K562 (cell line): ENCODE measurements around the gene BHLHE40. TPM values are rescaled to one million over a fixed set of nuclear protein-coding genes. Genes with fewer than 3 reads are reported as not detected.

Experiments
- ATAC-seq: fragments of 200-7000 bp; cut with Tn5 transposase; 3 replicates; pipeline ENCODE4 v1.9.1; 2020; ENCODE audit warnings: moderate library complexity
- BruUV-seq: library from RNA; stranded (reverse); fragments of 400-500 nt; replicated peaks from 2 replicates; lab custom pipeline; 2021; lab: Mats Ljungman, UMichigan
- CTCF ChIA-PET: fragments of 300-600 bp; formaldehyde crosslinking; extraction: SDS; loops from one replicate; lab custom pipeline; 2021; ENCODE audit warnings: low intra/inter-chr PET ratio; lab: Yijun Ruan, JAX
- POLR2A ChIA-PET: fragments of 300-600, 350-650 bp; sonication (Branson Sonifier 250); formaldehyde crosslinking; extraction: SDS; loops from one replicate; lab custom pipeline; 2021; ENCODE audit warnings: antibody characterized with exemption, inconsistent platforms; lab: Yijun Ruan, JAX
- DNase-seq, 4 experiments: peaks; one replicate each; pipeline versions ENCODE4 v3.0.0 to v3.0.0-alpha.2; 2011 to 2018; ENCODE audit warnings: low spot score in 3 of 4, mixed read lengths in 3 of 4; ENCODE audit errors: extremely low read depth in 1 of 4
- FAIRE-seq: peaks from 2 replicates; lab custom pipeline; 2011; peaks lifted over from hg19 to GRCh38; lab: Jason Lieb, UNC
- H2AFZ ChIP-seq: 2 replicates; pipeline ENCODE4 v1.6.0; 2011; ENCODE audit warnings: low read depth, low read length, control low read depth, inconsistent platforms
- H3K27ac ChIP-seq: fragments of 200-600 bp; 3 replicates; pipeline ENCODE4 v1.8.0; 2011; ENCODE audit warnings: low read depth, mild to moderate bottlenecking, control low read depth, inconsistent platforms, low read length, moderate library complexity, mixed read lengths; ENCODE audit errors: extremely low read depth
- H3K27me3 ChIP-seq, 2 experiments: fragments of 300-600 bp in 1 of 2; 2 replicates in 1 of 2; 3 replicates in 1 of 2; pipeline versions ENCODE4 v1.6.0 to v1.8.0; 2011; ENCODE audit warnings: inconsistent platforms in 2 of 2, low read length in 2 of 2, mild to moderate bottlenecking in 1 of 2, mixed read lengths in 1 of 2, moderate library complexity in 1 of 2; ENCODE audit not compliant: control insufficient read depth in 2 of 2, insufficient read depth in 2 of 2
- H3K36me3 ChIP-seq: fragments of 300-600 bp; 3 replicates; pipeline ENCODE4 v1.8.0; 2011; ENCODE audit warnings: mild to moderate bottlenecking, low read length, inconsistent platforms; ENCODE audit not compliant: control insufficient read depth, insufficient read depth
- H3K4me1 ChIP-seq, 2 experiments: fragments of 200-600 bp in 1 of 2; replicated peaks in 1 of 2; 2 replicates in 1 of 2; 3 replicates in 1 of 2; pipeline versions ENCODE4 v1.5.1 to v1.8.0; 2011; ENCODE audit warnings: inconsistent platforms in 2 of 2, low read length in 2 of 2, mild to moderate bottlenecking in 1 of 2, mixed read lengths in 1 of 2, moderate library complexity in 1 of 2; ENCODE audit not compliant: control insufficient read depth in 2 of 2, insufficient read depth in 2 of 2
- H3K4me2 ChIP-seq: 2 replicates; pipeline ENCODE4 v1.6.1; 2011; ENCODE audit warnings: low read length, control low read depth, inconsistent platforms, mixed read lengths; ENCODE audit not compliant: insufficient read depth
- H3K4me3 ChIP-seq: fragments of 200-600 bp; sonication (generic), shearing (Covaris generic); 2 replicates; pipeline ENCODE4 v1.5.1; 2016; ENCODE audit warnings: control low read depth, inconsistent platforms
- H3K79me2 ChIP-seq: fragments of 200-600 bp; 3 replicates; pipeline ENCODE4 v1.8.0; 2011; ENCODE audit warnings: low read length, inconsistent platforms; ENCODE audit not compliant: control insufficient read depth, insufficient read depth
- H3K9ac ChIP-seq, 2 experiments: 2 replicates each; pipeline versions ENCODE4 v1.6.0 to v1.6.1; 2011; ENCODE audit warnings: low read depth in 2 of 2, low read length in 2 of 2, control low read depth in 1 of 2, inconsistent platforms in 1 of 2, mild to moderate bottlenecking in 1 of 2, mixed read lengths in 1 of 2; ENCODE audit not compliant: insufficient read depth in 1 of 2
- H3K9me1 ChIP-seq: one replicate; pipeline ENCODE4 v1.6.0; 2011; ENCODE audit warnings: inconsistent platforms, mild to moderate bottlenecking, low read length, moderate library complexity; ENCODE audit not compliant: control insufficient read depth, insufficient read depth
- H3K9me3 ChIP-seq: replicated peaks from 2 replicates; pipeline ENCODE4 v1.5.1; 2011; ENCODE audit warnings: low read depth, low read length, inconsistent platforms; ENCODE audit not compliant: control insufficient read depth, insufficient read depth
- H4K20me1 ChIP-seq: replicated peaks from 2 replicates; pipeline ENCODE4 v1.6.1; 2011; ENCODE audit warnings: low read length, inconsistent platforms, mixed read lengths; ENCODE audit not compliant: control insufficient read depth, insufficient read depth
- ADNP ChIP-seq: fragments of 200-800 bp; sonication (Bioruptor generic); IDR thresholded peaks from 2 replicates; pipeline ENCODE4 v1.6.1; 2016; ENCODE audit warnings: missing genetic modification characterization, missing compliant biosample characterization
- BCOR ChIP-seq: fragments of 450-650 bp; IDR thresholded peaks from 2 replicates; pipeline ENCODE4 v1.6.1; 2016
- ESRRA ChIP-seq: fragments of 450-650 bp; IDR thresholded peaks from 2 replicates; pipeline ENCODE4 v1.6.1; 2014; ENCODE audit warnings: low read depth, mild to moderate bottlenecking, moderate library complexity, borderline replicate concordance
- GATA2 ChIP-seq: sonication (generic); formaldehyde crosslinking; IDR thresholded peaks from 2 replicates; pipeline ENCODE4 v1.4.0; 2020; ENCODE audit warnings: mild to moderate bottlenecking, missing genetic modification reagents
- KAT7 ChIP-seq: sonication (generic); formaldehyde crosslinking; IDR thresholded peaks from 2 replicates; pipeline ENCODE4 v1.8.0; 2022; ENCODE audit warnings: missing genetic modification reagents, mild to moderate bottlenecking, borderline replicate concordance
- MYNN ChIP-seq, 2 experiments: sonication (generic); formaldehyde crosslinking in 1 of 2; IDR thresholded peaks; 2 replicates each; pipeline versions ENCODE4 v1.5.0 to v1.6.1; 2016 to 2020; ENCODE audit warnings: antibody characterized with exemption in 1 of 2, missing genetic modification reagents in 1 of 2
- NFE2 ChIP-seq: IDR thresholded peaks from 2 replicates; pipeline ENCODE4 v1.6.1; 2014; ENCODE audit warnings: antibody characterized with exemption, low read depth
- PTRF ChIP-seq: fragments of 450-650 bp; IDR thresholded peaks from 2 replicates; pipeline ENCODE4 v1.6.1; 2016; ENCODE audit warnings: mild to moderate bottlenecking, missing genetic modification characterization, missing compliant biosample characterization
- RBM25 ChIP-seq: fragments of 200-400 bp; formaldehyde crosslinking; IDR thresholded peaks from 2 replicates; pipeline ENCODE4 v1.6.1; 2018; ENCODE audit warnings: low read length, low read depth, moderate library complexity; ENCODE audit not compliant: severe bottlenecking
- RHOXF2B ChIP-seq: fragments of 250-450 bp; sonication (Bioruptor Pico); conservative IDR thresholded peaks from 2 replicates; pipeline ENCODE4 v1.5.1; 2021
- SMARCA5 ChIP-seq: fragments of 450-650 bp; IDR thresholded peaks from 2 replicates; pipeline ENCODE4 v1.6.1; 2016
- ZBTB17 ChIP-seq: fragments of 450-650 bp; formaldehyde crosslinking; IDR thresholded peaks from 2 replicates; pipeline ENCODE4 v1.4.0; 2020; ENCODE audit warnings: mild to moderate bottlenecking
- ZBTB7A ChIP-seq: IDR thresholded peaks from 2 replicates; pipeline ENCODE4 v1.6.1; 2011; ENCODE audit warnings: low read depth, mild to moderate bottlenecking, low read length, moderate library complexity, borderline replicate concordance; ENCODE audit not compliant: control insufficient read depth
- ZNF24 ChIP-seq: fragments of 450-650 bp; IDR thresholded peaks from 2 replicates; pipeline ENCODE4 v1.6.1; 2016
- ZNF253 ChIP-seq: fragments of 250-450 bp; sonication (Bioruptor Pico); conservative IDR thresholded peaks from 2 replicates; pipeline ENCODE4 v1.6.1; 2021; ENCODE audit warnings: mild to moderate bottlenecking
- WGBS: fragments of 100-300 bp; shearing (Covaris generic); methylation state at CpG from one replicate; pipeline ENCODE4 v1.1.6; 2016; ENCODE audit warnings: low coverage, mixed read lengths; ENCODE audit not compliant: insufficient coverage; ENCODE audit errors: missing lambda C conversion rate; 5-methylcytosine and 5-hydroxymethylcytosine counted together
- in situ Hi-C: fragments of 300-500 bp; cut with MboI; formaldehyde crosslinking; loops from 4 replicates; pipeline ENCODE4 v1.15.0; 2018; ENCODE audit warnings: inconsistent platforms, mixed read lengths
- intact Hi-C: fragments of 100-400 bp; cut with micrococcal nuclease; formaldehyde crosslinking; loops from 2 replicates; pipeline ENCODE4 v1.14.2; 2022
- polyA plus RNA-seq, 8 experiments: library from polyadenylated mRNA; depleted of rRNA in 4 of 8; stranded (reverse) in 5 of 8; unstranded in 3 of 8; fragments of >200 nt; fragmentation: Nextera tagmentation in 2 of 8; fragmentation: Illumina TruSeq in 1 of 8; extraction: Ambion mirVana in 2 of 8; extraction: Trizol in 1 of 8; gene quantifications; 2 replicates each; pipeline versions ENCODE4 v1.2.1 to v1.2.3, GENCODE V29; 2011 to 2014; ENCODE audit warnings: inconsistent platforms in 1 of 8, missing spikeins in 1 of 8
- total RNA-seq, 7 experiments: library from RNA; depleted of rRNA in 6 of 7; stranded (reverse); fragments of >200 nt in 6 of 7; fragmentation: Illumina TruSeq in 2 of 7; extraction: Trizol in 2 of 7; gene quantifications; 2 replicates each; pipeline versions ENCODE4 v1.2.1 to v1.2.3, GENCODE V29; 2011 to 2021; ENCODE audit warnings: low replicate concordance in 1 of 7
- TF ChIP-seq, protein P1 (sequence below): fragments of 250-450 bp; sonication (Bioruptor Pico); IDR thresholded peaks from 2 replicates; pipeline ENCODE4 v1.6.1; 2021; ENCODE audit warnings: mild to moderate bottlenecking
- TF ChIP-seq, protein P2 (sequence below): sonication (generic); formaldehyde crosslinking; IDR thresholded peaks from 2 replicates; pipeline ENCODE4 v1.8.1; 2023; ENCODE audit warnings: missing genetic modification reagents, mild to moderate bottlenecking, borderline replicate concordance

BHLHE40 gene
- total and polyA plus RNA-seq, 9 of the 15 experiments (the other 6 are each of a cell fraction or from before 2014, with no cell fraction given), result 12.0 to 83.9 (median 31.4) TPM

DNA sequence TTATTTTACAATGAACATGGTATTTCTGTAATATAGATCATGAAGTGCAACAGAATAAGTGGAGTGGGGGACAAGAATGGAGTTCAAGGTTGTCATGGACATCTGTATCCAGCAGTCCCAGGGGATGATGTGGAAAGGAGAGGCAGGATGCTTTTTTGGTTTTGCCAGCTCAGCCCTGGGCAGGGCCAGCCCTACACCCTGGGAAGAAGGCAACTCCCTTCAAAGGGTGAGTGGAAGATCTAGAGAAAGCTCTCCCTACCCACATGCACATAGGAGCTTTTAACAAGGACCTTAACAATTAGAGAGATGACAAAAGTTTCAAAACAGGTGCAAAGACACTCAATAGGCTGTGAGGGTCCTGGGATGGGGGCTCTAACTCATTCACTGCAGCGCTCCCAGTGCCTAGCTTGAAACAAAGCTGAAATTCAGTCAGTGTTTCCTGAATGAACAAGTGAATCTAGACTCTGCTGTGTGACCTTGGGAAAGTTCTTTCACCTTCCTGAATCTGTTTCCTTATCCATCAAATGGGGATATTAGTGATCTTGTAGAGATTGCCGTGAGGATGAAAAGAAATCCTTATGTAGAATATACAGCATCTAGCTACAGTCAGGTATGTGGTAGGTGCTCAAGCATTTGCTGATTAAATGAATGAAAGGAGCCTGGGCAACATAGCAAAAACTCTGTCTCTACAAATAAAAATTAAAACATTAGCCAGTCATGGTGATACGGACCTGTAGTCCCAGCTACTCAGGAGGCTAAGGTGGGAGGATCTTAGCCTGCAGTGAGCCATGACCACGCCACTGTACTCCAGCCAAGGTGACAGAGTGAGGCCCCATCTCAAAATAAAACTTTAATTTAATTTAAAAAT, 14.3 kb downstream of the BHLHE40 start:
- no peaks in the 10 kb centered on the region for H3K9me1 ChIP-seq
- H3K27me3 ChIP-seq, result no peaks in the 10 kb centered on the region
- in situ Hi-C loops, result no loop called here
- H3K9me3 ChIP-seq, result no peaks in the 10 kb centered on the region
- intact Hi-C loops, result no loop called here
- POLR2A ChIA-PET, result interaction anchor here (0.6 to 6.4 kb wide), 6 partner anchors 9 to 88 kb away, joined by 3 to 85 read pairs (median 6); no protein-coding TSS in a partner anchor
- H3K4me2 ChIP-seq, result no peak overlapping the region
- FAIRE-seq (no peak), ATAC-seq (no peak), DNase-seq (peak in 1 of 4 experiments; percentile 42)
- H3K4me1 ChIP-seq, result peaks cover 42 to 63% of the 10 kb centered on the region in 2 experiments
- peak overlapping the region; percentile 18 for H2AFZ ChIP-seq
- H3K9ac ChIP-seq, result no peak overlapping the region; a peak in 1 of 4 replicates
- CTCF ChIA-PET, result no interaction called here
- 67% methylated on average over 4 of the region's 4 CpGs for WGBS
- BruUV-seq, result no TSS peak
- H3K4me3 ChIP-seq, result no peak overlapping the region
- H3K79me2 ChIP-seq, result no peaks in the 10 kb centered on the region
- H3K36me3 ChIP-seq, result no peaks in the 10 kb centered on the region
- peak overlapping the region; percentile 15; the same call in 2 of the 3 replicates for H3K27ac ChIP-seq
- H4K20me1 ChIP-seq, result no peaks in the 10 kb centered on the region
- no peak for TF ChIP-seq MYNN (IDR thresholded peaks at IDR 0.05)
- no peak for TF ChIP-seq MYNN (CRISPR knock-in tag; IDR thresholded peaks at IDR 0.05)
- 0 out of 2 replicates have a peak, but pooled peaks have one; percentile 14 for TF ChIP-seq KAT7 (CRISPR knock-in tag)
- 0 out of 2 replicates have a peak, but pooled peaks have one; percentile 24 for TF ChIP-seq RHOXF2B
- peak; percentile 75; the same call in 1 of the 2 replicates for TF ChIP-seq ESRRA
- 0 out of 2 replicates have a peak, but pooled peaks have one; percentile 28 for TF ChIP-seq NFE2
- TF ChIP-seq, protein P1, sequence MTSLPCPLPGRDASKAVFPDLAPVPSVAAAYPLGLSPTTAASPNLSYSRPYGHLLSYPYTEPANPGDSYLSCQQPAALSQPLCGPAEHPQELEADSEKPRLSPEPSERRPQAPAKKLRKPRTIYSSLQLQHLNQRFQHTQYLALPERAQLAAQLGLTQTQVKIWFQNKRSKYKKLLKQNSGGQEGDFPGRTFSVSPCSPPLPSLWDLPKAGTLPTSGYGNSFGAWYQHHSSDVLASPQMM (CRISPR knock-in tag), result no peak
- TF ChIP-seq ZBTB17 (CRISPR knock-in tag), result no peak
- TF ChIP-seq SMARCA5, result 0 out of 2 replicates have a peak, but pooled peaks have one; percentile 17
- TF ChIP-seq RBM25, result peak; percentile 44
- TF ChIP-seq, protein P2, sequence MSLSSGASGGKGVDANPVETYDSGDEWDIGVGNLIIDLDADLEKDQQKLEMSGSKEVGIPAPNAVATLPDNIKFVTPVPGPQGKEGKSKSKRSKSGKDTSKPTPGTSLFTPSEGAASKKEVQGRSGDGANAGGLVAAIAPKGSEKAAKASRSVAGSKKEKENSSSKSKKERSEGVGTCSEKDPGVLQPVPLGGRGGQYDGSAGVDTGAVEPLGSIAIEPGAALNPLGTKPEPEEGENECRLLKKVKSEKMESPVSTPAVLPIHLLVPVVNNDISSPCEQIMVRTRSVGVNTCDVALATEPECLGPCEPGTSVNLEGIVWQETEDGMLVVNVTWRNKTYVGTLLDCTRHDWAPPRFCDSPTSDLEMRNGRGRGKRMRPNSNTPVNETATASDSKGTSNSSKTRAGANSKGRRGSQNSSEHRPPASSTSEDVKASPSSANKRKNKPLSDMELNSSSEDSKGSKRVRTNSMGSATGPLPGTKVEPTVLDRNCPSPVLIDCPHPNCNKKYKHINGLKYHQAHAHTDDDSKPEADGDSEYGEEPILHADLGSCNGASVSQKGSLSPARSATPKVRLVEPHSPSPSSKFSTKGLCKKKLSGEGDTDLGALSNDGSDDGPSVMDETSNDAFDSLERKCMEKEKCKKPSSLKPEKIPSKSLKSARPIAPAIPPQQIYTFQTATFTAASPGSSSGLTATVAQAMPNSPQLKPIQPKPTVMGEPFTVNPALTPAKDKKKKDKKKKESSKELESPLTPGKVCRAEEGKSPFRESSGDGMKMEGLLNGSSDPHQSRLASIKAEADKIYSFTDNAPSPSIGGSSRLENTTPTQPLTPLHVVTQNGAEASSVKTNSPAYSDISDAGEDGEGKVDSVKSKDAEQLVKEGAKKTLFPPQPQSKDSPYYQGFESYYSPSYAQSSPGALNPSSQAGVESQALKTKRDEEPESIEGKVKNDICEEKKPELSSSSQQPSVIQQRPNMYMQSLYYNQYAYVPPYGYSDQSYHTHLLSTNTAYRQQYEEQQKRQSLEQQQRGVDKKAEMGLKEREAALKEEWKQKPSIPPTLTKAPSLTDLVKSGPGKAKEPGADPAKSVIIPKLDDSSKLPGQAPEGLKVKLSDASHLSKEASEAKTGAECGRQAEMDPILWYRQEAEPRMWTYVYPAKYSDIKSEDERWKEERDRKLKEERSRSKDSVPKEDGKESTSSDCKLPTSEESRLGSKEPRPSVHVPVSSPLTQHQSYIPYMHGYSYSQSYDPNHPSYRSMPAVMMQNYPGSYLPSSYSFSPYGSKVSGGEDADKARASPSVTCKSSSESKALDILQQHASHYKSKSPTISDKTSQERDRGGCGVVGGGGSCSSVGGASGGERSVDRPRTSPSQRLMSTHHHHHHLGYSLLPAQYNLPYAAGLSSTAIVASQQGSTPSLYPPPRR (CRISPR knock-in tag), result no peak
- 0 out of 2 replicates have a peak, but pooled peaks have one; percentile 42 for TF ChIP-seq ZNF253
- peak; percentile 8; the same call in 1 of the 2 replicates for TF ChIP-seq ADNP (tag)
- 0 out of 2 replicates have a peak, but pooled peaks have one; percentile 44 for TF ChIP-seq GATA2 (CRISPR knock-in tag)
- TF ChIP-seq PTRF (tag), result 0 out of 2 replicates have a peak, but pooled peaks have one; percentile 23
- 0 out of 2 replicates have a peak, but pooled peaks have one; percentile 69 for TF ChIP-seq ZNF24
- 0 out of 2 replicates have a peak, but pooled peaks have one; percentile 53 for TF ChIP-seq ZBTB7A
- peak; percentile 55; the same call in 1 of the 2 replicates for TF ChIP-seq BCOR
